Stimulated activated naive CD8-positive, alpha-beta T cell treated with anti-CD3 and anti-CD28 coated beads, Interleukin-15, amount 100 ng/mL, for 72 hours (primary cell): ENCODE results near the gene SELENOK.
A peak's percentile ranks its signal among the peaks of the same experiment; 100 is the strongest.

Experiments
- ATAC-seq: fragments of 150-1000 bp; cut with Tn5 transposase; 2 replicates; pipeline ENCODE4 v1.10.0; 2021; ENCODE audit warnings: mild to moderate bottlenecking, moderate library complexity
- DNase-seq, 2 donors: peaks; one replicate each; pipeline ENCODE4 v3.0.0; 2021 to 2022
- H3K27ac Mint-ChIP-seq, 2 donors: one replicate each; pipeline ENCODE4 v1.8.0; 2022; ENCODE audit warnings: mild to moderate bottlenecking in 2 of 2, mixed read lengths in 2 of 2, moderate library complexity in 2 of 2
- H3K27me3 Mint-ChIP-seq: one replicate; pipeline ENCODE4 v1.8.0; 2022; ENCODE audit warnings: mixed read lengths
- H3K4me1 Mint-ChIP-seq: one replicate; pipeline ENCODE4 v1.8.0; 2022; ENCODE audit warnings: mild to moderate bottlenecking, mixed read lengths
- H3K4me3 Mint-ChIP-seq, 2 donors: one replicate each; pipeline ENCODE4 v1.8.0; 2022; ENCODE audit warnings: mild to moderate bottlenecking in 2 of 2, mixed read lengths in 2 of 2, moderate library complexity in 1 of 2
- H3K9me3 Mint-ChIP-seq, 2 donors: one replicate each; pipeline ENCODE4 v1.8.0; 2022; ENCODE audit warnings: mixed read lengths in 2 of 2

Gene SELENOK

GRCh38 chr3:53836084-53836872 lies 55.4 kb downstream of the SELENOK start:
- Mint-ChIP-seq H3K27me3 (peaks cover 5% of the 10 kb centered on the region), H3K27ac (peak overlapping the region in 1 of 2 donors; percentile 48), H3K4me1 (no peaks in the 10 kb centered on the region), H3K4me3 (no peak overlapping the region), H3K9me3 (no peaks in the 10 kb centered on the region)
- ATAC-seq (peak; percentile 38), DNase-seq (no peak)

- DNase-seq, result no peak
- Mint-ChIP-seq H3K27ac (no peak overlapping the region), H3K4me1 (no peaks in the 10 kb centered on the region), H3K27me3 (peaks cover 5% of the 10 kb centered on the region), H3K9me3 (no peaks in the 10 kb centered on the region), H3K4me3 (no peak overlapping the region)
- ATAC-seq, result no peak
These were observed 56.4 kb downstream of the SELENOK start for GRCh38 chr3:53835257-53835656.

- no peaks in the 10 kb centered on the region for H3K9me3 Mint-ChIP-seq
- H3K27me3 Mint-ChIP-seq, result peaks cover 5% of the 10 kb centered on the region
- no peak overlapping the region for H3K4me3 Mint-ChIP-seq
- H3K27ac Mint-ChIP-seq, result no peak overlapping the region
- H3K4me1 Mint-ChIP-seq, result no peaks in the 10 kb centered on the region
- ATAC-seq (no peak), DNase-seq (no peak)
These were observed 57.1 kb downstream of the SELENOK start for GRCh38 chr3:53834429-53835095.
